HG03175 (cell line): ENCODE data around the gene HTD2.

Source experiments
- ATAC-seq: cut with Tn5 transposase; IDR thresholded peaks from one replicate; pipeline ENCODE4 v1.9.1; 2021; ENCODE audit warnings: mild to moderate bottlenecking, moderate library complexity; ENCODE audit not compliant: unreplicated experiment

The HTD2 gene

DNA sequence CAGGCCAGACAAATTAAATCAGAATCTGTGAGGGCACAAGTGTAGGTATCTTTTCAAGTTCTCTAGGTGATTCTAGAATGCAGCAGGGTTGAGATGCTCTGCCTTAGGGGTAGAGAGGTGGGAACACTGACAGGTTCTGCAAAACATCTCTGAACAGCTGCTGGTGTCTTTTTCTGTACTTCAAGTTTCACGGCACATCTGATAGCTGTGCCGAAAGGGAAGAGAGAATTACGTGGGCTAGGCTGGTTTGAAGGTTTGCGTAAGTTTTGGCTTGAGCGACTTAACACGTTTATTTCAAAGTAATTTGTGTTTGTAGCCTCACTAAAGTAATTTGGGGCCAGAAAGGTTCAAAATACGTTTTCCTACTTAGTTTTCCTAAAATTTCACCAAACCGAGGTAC, 48.9 kb downstream of the HTD2 start:
- peak; percentile 54 for ATAC-seq

DNA sequence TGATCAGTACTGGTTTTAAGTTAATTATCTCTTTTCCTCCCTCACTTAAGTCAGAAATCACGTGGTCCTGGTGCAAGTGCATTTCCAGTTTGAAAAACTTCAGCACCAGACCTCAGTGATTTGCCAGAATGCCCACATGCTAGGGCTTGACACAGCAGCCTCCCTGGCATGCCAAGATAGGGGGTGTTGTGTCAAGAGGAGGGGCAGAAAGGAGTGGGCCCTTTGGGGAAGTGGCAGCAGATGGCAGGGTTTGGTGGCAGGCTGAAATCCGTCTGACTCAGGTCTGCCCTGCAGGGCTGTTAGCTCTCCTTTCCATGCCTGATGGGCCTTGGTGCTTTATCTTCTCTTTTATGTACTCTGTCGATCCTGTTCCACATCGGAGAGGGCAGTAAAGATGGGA, 49.7 kb downstream of the HTD2 start:
- ATAC-seq, result no peak

DNA sequence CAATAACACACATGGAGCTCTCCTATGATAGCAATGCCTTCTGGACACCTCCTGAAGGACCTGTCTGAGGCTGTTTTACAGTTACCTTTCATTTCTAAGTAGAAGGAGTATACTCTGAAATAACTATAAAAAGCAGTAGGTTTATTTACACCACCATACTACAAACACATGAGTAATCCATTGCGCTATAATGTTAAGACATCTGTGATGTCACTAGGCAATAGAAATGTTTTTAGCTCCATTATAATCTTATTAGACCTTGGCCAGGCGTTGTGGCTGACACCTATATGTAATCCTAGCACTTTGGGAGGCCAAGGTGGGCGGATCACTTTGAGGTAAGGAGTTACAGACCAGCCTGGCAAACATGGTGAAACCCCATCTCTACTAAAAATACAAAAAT, 51.1 kb downstream of the HTD2 start:
- no peak for ATAC-seq

DNA sequence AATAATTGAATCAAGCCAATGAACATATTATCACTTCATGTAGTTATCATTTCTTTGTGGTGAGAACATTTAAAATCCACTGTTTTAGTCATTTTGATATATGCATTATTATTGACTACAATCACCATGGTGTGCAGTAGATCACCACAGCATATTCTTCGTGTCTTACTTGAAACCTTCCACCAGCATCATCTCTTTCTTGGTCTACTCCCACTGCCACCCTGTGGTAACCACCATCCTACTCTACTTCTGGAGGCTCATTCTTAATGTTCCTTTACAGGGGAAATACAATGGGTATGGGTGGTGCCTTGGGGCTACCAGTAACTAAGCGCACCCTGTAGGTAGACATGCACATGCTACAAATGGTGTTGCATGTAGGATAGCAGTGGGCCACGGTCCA, 51.8 kb downstream of the HTD2 start:
- ATAC-seq, result no peak

DNA sequence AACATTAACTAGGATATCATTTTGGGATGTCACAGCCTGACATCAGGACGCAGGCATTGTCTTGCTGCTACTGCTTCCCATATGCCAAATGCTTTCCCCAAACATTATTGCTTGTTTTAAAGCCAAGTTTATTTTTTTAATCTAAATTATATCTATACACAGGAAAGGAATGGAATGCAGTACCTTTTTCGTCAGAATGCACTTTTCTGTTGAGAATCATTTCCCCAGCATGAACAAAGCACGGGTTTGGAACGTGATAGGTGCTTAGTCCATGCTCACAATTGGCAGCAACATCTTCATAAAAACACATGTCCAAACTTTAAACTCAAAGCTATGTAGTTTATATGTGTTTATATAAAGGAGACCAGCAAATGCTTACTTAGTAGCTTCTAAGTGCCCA, 52.5 kb downstream of the HTD2 start:
- no peak for ATAC-seq

DNA sequence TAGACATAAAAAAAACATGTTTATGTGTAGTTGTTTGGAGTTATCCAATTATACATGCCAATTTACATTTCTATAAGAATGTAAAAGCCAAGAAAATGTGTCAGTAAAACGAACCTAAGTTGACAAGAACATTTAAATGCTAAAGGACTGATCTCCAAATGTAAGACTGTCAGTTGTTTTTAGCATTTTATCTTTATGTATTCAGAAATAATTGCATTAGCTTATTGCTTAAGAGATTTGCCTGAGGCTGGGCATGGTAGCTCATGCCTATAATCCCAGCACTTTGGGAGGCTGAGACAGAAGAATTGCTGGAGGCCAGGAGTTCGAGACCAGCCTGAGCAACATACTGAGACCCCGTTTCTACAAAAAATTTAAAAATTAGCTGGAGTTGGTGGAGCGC, 53.3 kb downstream of the HTD2 start:
- no peak for ATAC-seq

DNA sequence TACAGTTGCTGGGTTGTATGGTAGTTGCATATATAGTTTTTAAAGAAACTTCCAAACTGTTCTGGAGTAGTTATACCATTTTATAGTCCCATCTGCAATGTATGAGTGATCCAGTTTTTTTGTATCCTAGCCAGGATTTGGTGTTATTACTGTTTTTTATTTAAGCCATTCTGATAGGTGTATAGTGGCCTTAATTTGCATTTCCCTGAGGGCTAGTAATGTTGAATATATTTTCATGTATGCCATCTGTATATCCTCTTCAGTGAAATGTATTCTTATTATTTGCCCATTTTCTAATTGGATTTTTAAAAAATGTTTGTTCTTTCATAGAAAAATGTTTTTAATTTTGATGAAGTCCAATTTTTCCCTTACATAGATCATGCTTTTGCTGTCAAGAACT, 55.5 kb downstream of the HTD2 start:
- no peak for ATAC-seq

DNA sequence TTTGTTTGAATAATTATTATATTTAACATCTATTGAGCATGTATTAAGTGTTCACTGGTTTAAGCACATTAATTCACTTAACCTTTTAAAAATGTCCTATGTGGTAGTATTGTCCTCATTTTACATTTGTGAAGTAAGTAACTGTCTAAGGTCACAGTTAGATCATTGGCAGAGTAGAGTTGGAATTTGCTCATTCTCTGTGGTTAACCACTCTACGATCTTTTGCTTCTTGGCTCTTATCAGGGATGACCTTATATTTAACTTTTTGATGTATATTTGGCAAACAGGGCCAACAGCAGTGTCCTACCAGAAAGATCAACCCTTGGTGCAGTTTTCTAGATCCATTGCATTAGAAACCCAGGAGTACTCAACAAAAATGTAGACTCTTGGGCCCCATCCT, 60.4 kb downstream of the HTD2 start:
- no peak for ATAC-seq

DNA sequence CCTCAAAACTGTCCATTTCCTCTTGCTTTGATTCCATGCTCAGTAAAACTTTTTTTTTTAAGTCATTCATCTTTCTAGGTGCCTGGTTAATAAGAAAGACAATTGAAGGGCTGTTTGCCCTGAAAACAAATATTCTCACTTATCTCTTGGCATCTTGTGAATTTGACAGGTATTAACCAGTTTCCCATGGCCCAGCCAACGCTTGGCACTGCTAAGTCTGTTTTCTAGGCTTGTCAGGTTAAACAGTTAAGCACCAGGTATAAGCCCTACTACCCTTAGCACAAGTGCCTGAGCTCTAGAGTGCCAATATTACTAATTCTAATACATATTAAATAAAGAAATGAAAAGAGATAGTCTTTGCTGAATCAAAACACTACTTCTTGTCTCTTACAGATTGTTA, 62.7 kb downstream of the HTD2 start:
- ATAC-seq, result no peak
